CD4-positive, CD25-positive, alpha-beta regulatory T cell (primary cell): ENCODE results near the gene SLC25A6. TPM values are rescaled to one million over a fixed set of nuclear protein-coding genes. Genes with fewer than 3 reads are reported as not detected.

ENCODE experiments used
- ATAC-seq, 2 donors: fragments of 150-1000 bp; cut with Tn5 transposase; one replicate each; pipeline ENCODE4 v1.10.0; 2021; ENCODE audit warnings: low read depth in 2 of 2, moderate number of reproducible peaks in 2 of 2, moderate library complexity in 1 of 2
- DNase-seq, 3 donors: peaks; one replicate each; pipeline versions ENCODE4 v3.0.0 to v3.0.0-alpha.2; 2012 to 2022; ENCODE audit warnings: mixed read lengths in 1 of 3
- H3K27ac ChIP-seq: one replicate; pipeline ENCODE4 v1.7.0; 2013; ENCODE audit warnings: mild to moderate bottlenecking, low read length; ENCODE audit not compliant: insufficient read depth, poor library complexity, severe bottlenecking
- H3K27me3 ChIP-seq: one replicate; pipeline ENCODE4 v1.7.0; 2013; ENCODE audit warnings: low read length; ENCODE audit not compliant: control insufficient read depth, insufficient read depth
- H3K36me3 ChIP-seq: one replicate; pipeline ENCODE4 v1.7.0; 2013; ENCODE audit warnings: mild to moderate bottlenecking, low read length, moderate library complexity; ENCODE audit not compliant: control insufficient read depth, insufficient read depth
- H3K4me1 ChIP-seq: 2 replicates; pipeline ENCODE4 v1.7.0; 2013; ENCODE audit warnings: mild to moderate bottlenecking, low read length; ENCODE audit not compliant: insufficient read depth, control insufficient read depth, poor library complexity, severe bottlenecking
- H3K4me3 ChIP-seq: one replicate; pipeline ENCODE4 v1.7.0; 2013; ENCODE audit warnings: low read depth, mild to moderate bottlenecking, low read length, moderate library complexity
- H3K9me3 ChIP-seq, 2 experiments: 1 replicate in 1 of 2; 2 replicates in 1 of 2; pipeline ENCODE4 v1.7.0; 2013; ENCODE audit warnings: low read length in 2 of 2, mild to moderate bottlenecking in 1 of 2, moderate library complexity in 1 of 2; ENCODE audit not compliant: control insufficient read depth in 2 of 2
- H3K27ac Mint-ChIP-seq, 3 donors: one replicate each; pipeline ENCODE4 v1.8.0; 2020 to 2022; ENCODE audit warnings: mild to moderate bottlenecking in 3 of 3, mixed read lengths in 3 of 3, moderate library complexity in 2 of 3
- H3K27me3 Mint-ChIP-seq: one replicate; pipeline ENCODE4 v1.8.0; 2022; ENCODE audit warnings: mild to moderate bottlenecking, mixed read lengths
- H3K36me3 Mint-ChIP-seq: one replicate; pipeline ENCODE4 v1.8.0; 2020; ENCODE audit warnings: mixed read lengths
- H3K4me1 Mint-ChIP-seq, 4 donors: one replicate each; pipeline ENCODE4 v1.8.0; 2020 to 2022; ENCODE audit warnings: mixed read lengths in 4 of 4, mild to moderate bottlenecking in 1 of 4
- H3K4me3 Mint-ChIP-seq, 4 donors: one replicate each; pipeline ENCODE4 v1.8.0; 2020 to 2022; ENCODE audit warnings: mild to moderate bottlenecking in 4 of 4, mixed read lengths in 4 of 4, moderate library complexity in 3 of 4
- H3K9me3 Mint-ChIP-seq, 7 donors: one replicate each; pipeline ENCODE4 v1.8.0; 2020 to 2022; ENCODE audit warnings: mixed read lengths in 7 of 7, mild to moderate bottlenecking in 3 of 7, moderate library complexity in 2 of 7
- polyA plus RNA-seq, 4 donors: library from polyadenylated mRNA; unstranded; fragments of 300-500 nt; fragmentation: Illumina TruSeq; gene quantifications; one replicate each; pipeline ENCODE4 v1.2.3, GENCODE V29; 2021
- total RNA-seq: library from RNA; stranded (reverse); gene quantifications from one replicate; pipeline ENCODE4 v1.2.3, GENCODE V29; 2022

Gene SLC25A6
- total and polyA plus RNA-seq, 5 donors from 2014 or later = 277 to 535 (median 472) TPM

- peaks cover 28% of the 10 kb centered on the region for H3K4me1 ChIP-seq
- Mint-ChIP-seq H3K4me3 (peak overlapping the region; percentile 86 to 94 (median 88)), H3K27me3 (no peaks in the 10 kb centered on the region), H3K9me3 (no peaks in the 10 kb centered on the region), H3K27ac (peak overlapping the region; percentile 72 to 80 (median 76)), H3K36me3 (peaks cover 11% of the 10 kb centered on the region), H3K4me1 (peaks cover 4 to 49% (median 11%) of the 10 kb centered on the region in 4 donors)
- no peaks in the 10 kb centered on the region for H3K9me3 ChIP-seq
- DNase-seq (no peak), ATAC-seq (no peak)
- peaks cover 13% of the 10 kb centered on the region for H3K36me3 ChIP-seq
- no peak overlapping the region for H3K27ac ChIP-seq
- H3K27me3 ChIP-seq = no peaks in the 10 kb centered on the region
- no peak overlapping the region for H3K4me3 ChIP-seq
These were observed 2.1 kb upstream of the SLC25A6 start for GRCh38 chrX:1393871-1394615.

- Mint-ChIP-seq H3K36me3 (peaks cover 23% of the 10 kb centered on the region), H3K27ac (peak overlapping the region; percentile 56 to 90 (median 84)), H3K27me3 (no peaks in the 10 kb centered on the region), H3K4me3 (peak overlapping the region; percentile 89 to 96 (median 94)), H3K9me3 (no peaks in the 10 kb centered on the region), H3K4me1 (peaks cover 4 to 64% (median 18%) of the 10 kb centered on the region in 4 donors)
- Histone ChIP-seq H3K27me3 (no peaks in the 10 kb centered on the region), H3K9me3 (no peaks in the 10 kb centered on the region), H3K4me1 (peaks cover 31% of the 10 kb centered on the region), H3K36me3 (peaks cover 28% of the 10 kb centered on the region), H3K4me3 (peak overlapping the region; percentile 68), H3K27ac (peak overlapping the region; percentile 97)
- ATAC-seq (peak; percentile 8 to 13), DNase-seq (no peak)
These were observed 609 bp upstream of the SLC25A6 start for GRCh38 chrX:1392376-1393068.

DNA sequence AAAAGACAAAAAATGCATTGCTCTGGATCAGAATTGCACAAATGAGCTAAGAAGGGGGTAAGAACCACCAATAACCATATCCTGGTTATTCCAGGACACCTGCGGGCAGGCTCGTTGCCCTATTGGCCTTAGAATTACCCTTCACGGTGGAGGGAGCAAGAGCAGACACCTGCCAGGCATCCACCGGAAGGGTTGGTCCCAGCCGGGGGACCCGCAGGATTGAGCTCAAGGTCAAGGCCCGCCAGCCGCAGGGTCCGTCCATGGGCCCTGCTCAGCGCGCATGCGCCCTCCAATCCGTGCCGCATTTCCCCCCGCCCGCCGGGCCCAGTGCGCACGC, 575 bp downstream of the SLC25A6 start:
- Mint-ChIP-seq H3K4me1 (peaks cover 4 to 70% (median 19%) of the 10 kb centered on the region in 4 donors), H3K27ac (peak overlapping the region; percentile 56 to 90 (median 84)), H3K27me3 (no peaks in the 10 kb centered on the region), H3K36me3 (peaks cover 30% of the 10 kb centered on the region), H3K4me3 (peak overlapping the region; percentile 89 to 96 (median 94)), H3K9me3 (no peaks in the 10 kb centered on the region)
- H3K27me3 ChIP-seq = no peaks in the 10 kb centered on the region
- H3K4me1 ChIP-seq = peaks cover 31% of the 10 kb centered on the region
- peaks cover 40% of the 10 kb centered on the region for H3K36me3 ChIP-seq
- no peaks in the 10 kb centered on the region for H3K9me3 ChIP-seq
- peak overlapping the region; percentile 97 for H3K4me3 ChIP-seq
- no peak for DNase-seq
- peak overlapping the region; percentile 97 for H3K27ac ChIP-seq
- no peak for ATAC-seq

DNA sequence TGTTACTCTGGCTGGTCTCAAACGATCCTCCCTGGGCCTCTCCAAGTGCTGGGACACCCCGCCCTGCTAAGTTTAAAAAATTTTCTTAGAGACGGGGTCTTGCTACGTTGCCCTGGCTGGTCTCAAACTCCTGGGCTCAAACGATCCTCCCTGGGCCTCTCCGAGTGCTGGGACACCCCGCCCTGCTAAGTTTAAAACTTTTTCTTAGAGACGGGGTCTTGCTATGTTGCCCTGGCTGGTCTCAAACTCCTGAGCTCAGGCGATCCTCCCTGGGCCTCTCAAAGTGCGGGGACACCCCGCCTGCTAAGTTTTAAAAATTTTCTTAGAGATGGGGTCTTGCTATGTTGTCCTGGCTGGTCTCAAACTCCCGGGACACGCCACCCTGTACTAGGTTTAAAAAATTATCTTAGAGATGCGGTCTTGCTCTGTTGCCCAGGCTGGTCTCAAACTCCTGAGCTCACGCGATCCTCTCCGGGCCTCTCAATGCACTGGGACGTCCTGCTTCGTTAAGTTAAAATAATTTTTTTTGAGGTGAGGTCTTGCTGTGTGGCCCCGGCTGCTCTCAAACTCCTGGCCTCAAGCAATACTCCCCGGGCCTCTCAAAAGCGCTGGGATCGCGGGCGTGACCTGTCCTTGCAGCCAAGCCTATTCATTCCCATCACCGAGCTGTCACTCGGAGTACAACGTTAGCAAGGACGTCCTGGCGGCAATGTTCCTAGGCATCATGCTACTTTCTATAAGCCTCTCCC, 1.1 kb downstream of the SLC25A6 start:
- peak overlapping the region; percentile 97 for H3K4me3 ChIP-seq
- peaks cover 4 to 68% (median 18%) of the 10 kb centered on the region in 4 donors for H3K4me1 Mint-ChIP-seq
- H3K27me3 Mint-ChIP-seq = no peaks in the 10 kb centered on the region
- peaks cover 31% of the 10 kb centered on the region for H3K4me1 ChIP-seq
- H3K27me3 ChIP-seq = no peaks in the 10 kb centered on the region
- H3K9me3 ChIP-seq = no peaks in the 10 kb centered on the region
- peak overlapping the region; percentile 89 to 96 (median 94) for H3K4me3 Mint-ChIP-seq
- H3K27ac ChIP-seq = peak overlapping the region; percentile 97
- peaks cover 28% of the 10 kb centered on the region for H3K36me3 Mint-ChIP-seq
- ATAC-seq = no peak
- H3K27ac Mint-ChIP-seq = peak overlapping the region; percentile 56 to 90 (median 84)
- H3K36me3 ChIP-seq = peaks cover 45% of the 10 kb centered on the region
- DNase-seq = no peak
- H3K9me3 Mint-ChIP-seq = no peaks in the 10 kb centered on the region

GRCh38 chrX:1389993-1390285, 2.0 kb downstream of the SLC25A6 start:
- Histone ChIP-seq H3K36me3 (peaks cover 54% of the 10 kb centered on the region), H3K4me1 (peaks cover 31% of the 10 kb centered on the region), H3K4me3 (no peak overlapping the region), H3K27ac (no peak overlapping the region), H3K9me3 (no peaks in the 10 kb centered on the region), H3K27me3 (no peaks in the 10 kb centered on the region)
- H3K36me3 Mint-ChIP-seq = peaks cover 31% of the 10 kb centered on the region
- no peak overlapping the region for H3K27ac Mint-ChIP-seq
- peak overlapping the region in 3 of 4 donors; percentile 36 to 96 (median 68) for H3K4me3 Mint-ChIP-seq
- no peaks in the 10 kb centered on the region for H3K9me3 Mint-ChIP-seq
- peaks cover 4 to 61% (median 15%) of the 10 kb centered on the region in 4 donors for H3K4me1 Mint-ChIP-seq
- no peaks in the 10 kb centered on the region for H3K27me3 Mint-ChIP-seq
- ATAC-seq (no peak), DNase-seq (no peak)

DNA sequence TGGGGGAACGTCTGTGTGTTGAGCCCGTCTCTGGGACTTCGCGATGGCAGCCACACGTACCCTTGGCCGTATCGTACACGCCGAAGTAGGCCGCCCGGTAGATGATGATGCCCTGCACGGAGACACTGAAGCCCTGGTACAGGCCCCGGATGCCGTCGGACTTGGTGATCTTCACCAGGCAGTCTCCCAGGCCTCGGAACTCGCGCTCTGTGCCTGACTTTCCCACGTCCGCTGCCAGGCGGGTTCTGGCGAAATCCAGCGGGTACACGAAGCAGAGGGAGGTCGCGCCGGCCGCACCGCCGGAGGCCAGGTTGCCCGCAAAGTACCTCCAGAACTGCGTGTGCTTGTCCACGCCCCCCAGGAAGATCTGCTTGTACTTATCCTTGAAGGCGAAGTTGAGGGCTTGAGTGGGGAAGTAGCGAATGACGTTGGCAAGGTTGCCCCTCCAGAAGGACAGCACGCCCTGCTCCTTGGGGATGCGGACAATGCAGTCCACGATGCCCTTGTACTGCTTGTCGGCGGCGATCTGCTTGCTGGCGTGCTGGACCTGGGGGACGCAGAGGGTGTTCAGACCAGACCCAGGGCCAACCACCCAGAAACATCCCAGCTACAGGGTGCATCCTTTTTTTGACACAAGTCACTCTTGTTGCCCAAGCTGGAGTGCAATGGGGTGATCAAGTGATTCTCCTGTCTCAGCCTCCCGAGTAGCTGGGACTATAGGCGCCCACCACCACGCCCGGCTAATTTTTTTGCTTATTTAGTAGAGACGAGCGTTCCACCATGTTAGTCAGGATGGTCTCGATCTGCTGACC, 2.5 kb downstream of the SLC25A6 start:
- no peaks in the 10 kb centered on the region for H3K27me3 ChIP-seq
- H3K36me3 Mint-ChIP-seq = peaks cover 35% of the 10 kb centered on the region
- no peak for DNase-seq
- H3K27ac Mint-ChIP-seq = no peak overlapping the region
- H3K27ac ChIP-seq = no peak overlapping the region
- H3K9me3 ChIP-seq = no peaks in the 10 kb centered on the region
- peak overlapping the region; percentile 48 to 96 (median 74) for H3K4me3 Mint-ChIP-seq
- peaks cover 0 to 2% (median 0%) of the 10 kb centered on the region in 7 donors for H3K9me3 Mint-ChIP-seq
- H3K4me1 ChIP-seq = peaks cover 31% of the 10 kb centered on the region
- no peak overlapping the region for H3K4me3 ChIP-seq
- no peaks in the 10 kb centered on the region for H3K27me3 Mint-ChIP-seq
- peaks cover 59% of the 10 kb centered on the region for H3K36me3 ChIP-seq
- peaks cover 4 to 57% (median 15%) of the 10 kb centered on the region in 4 donors for H3K4me1 Mint-ChIP-seq
- ATAC-seq = no peak

DNA sequence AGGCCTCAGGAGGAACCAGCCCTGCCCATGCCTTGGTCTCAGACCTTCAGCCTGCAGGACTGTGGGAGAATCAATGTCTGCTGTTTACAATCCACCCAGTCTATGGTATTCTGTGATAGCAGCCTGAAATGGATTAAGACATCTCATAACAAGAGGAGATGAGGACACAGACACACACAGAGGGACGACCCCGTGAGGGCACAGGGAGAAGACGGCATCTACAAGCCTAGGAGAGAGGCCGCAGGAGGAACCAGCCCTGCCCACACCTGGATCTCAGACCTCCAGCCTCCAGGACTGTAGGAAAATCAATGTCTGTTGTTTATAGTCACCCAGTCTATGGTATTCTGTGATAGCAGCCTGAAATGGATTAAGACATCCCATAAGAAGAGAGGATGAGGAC, 3.3 kb downstream of the SLC25A6 start:
- no peak overlapping the region for H3K4me3 ChIP-seq
- H3K4me1 ChIP-seq = peaks cover 31% of the 10 kb centered on the region
- Mint-ChIP-seq H3K36me3 (peaks cover 42% of the 10 kb centered on the region), H3K9me3 (peaks cover 0 to 2% (median 0%) of the 10 kb centered on the region in 7 donors), H3K27ac (no peak overlapping the region), H3K4me3 (peak overlapping the region; percentile 48 to 96 (median 74)), H3K4me1 (peaks cover 2 to 51% (median 13%) of the 10 kb centered on the region in 4 donors), H3K27me3 (no peaks in the 10 kb centered on the region)
- H3K36me3 ChIP-seq = peaks cover 59% of the 10 kb centered on the region
- ATAC-seq (no peak), DNase-seq (no peak)
- H3K9me3 ChIP-seq = no peaks in the 10 kb centered on the region
- no peak overlapping the region for H3K27ac ChIP-seq
- no peaks in the 10 kb centered on the region for H3K27me3 ChIP-seq
